GM19438 (cell line): ENCODE measurements around the gene KIF5C.

ENCODE experiments used
- ATAC-seq: cut with Tn5 transposase; IDR thresholded peaks from one replicate; pipeline ENCODE4 v1.9.1; 2021; ENCODE audit warnings: low read depth; ENCODE audit not compliant: unreplicated experiment

Gene KIF5C

GRCh38 chr2:148922776-148923475 lies 47.9 kb downstream of the KIF5C start:
- no peak for ATAC-seq

- no peak for ATAC-seq
These were observed 49.6 kb downstream of the KIF5C start for GRCh38 chr2:148924514-148925178.

GRCh38 chr2:148926291-148926961 lies 51.4 kb downstream of the KIF5C start:
- ATAC-seq: peak; percentile 95

GRCh38 chr2:148926981-148927401 lies 52.0 kb downstream of the KIF5C start:
- peak; percentile 49 for ATAC-seq

GRCh38 chr2:148928395-148928794 lies 53.4 kb downstream of the KIF5C start:
- ATAC-seq: no peak

- ATAC-seq: no peak
These were observed 55.2 kb downstream of the KIF5C start for GRCh38 chr2:148930046-148930775.

GRCh38 chr2:148932536-148932935 lies 57.5 kb downstream of the KIF5C start:
- ATAC-seq: no peak

- ATAC-seq: no peak
These were observed 58.4 kb downstream of the KIF5C start for GRCh38 chr2:148933456-148933855.

- no peak for ATAC-seq
These were observed 60.8 kb downstream of the KIF5C start for GRCh38 chr2:148935791-148936190.

GRCh38 chr2:148936857-148937450 lies 61.9 kb downstream of the KIF5C start:
- ATAC-seq: no peak

GRCh38 chr2:148939271-148939670 lies 64.2 kb downstream of the KIF5C start:
- ATAC-seq: no peak

GRCh38 chr2:148943097-148943496 lies 68.1 kb downstream of the KIF5C start:
- no peak for ATAC-seq

- ATAC-seq: no peak
These were observed 69.5 kb downstream of the KIF5C start for GRCh38 chr2:148944536-148944935.

GRCh38 chr2:148947299-148947698 lies 72.3 kb downstream of the KIF5C start:
- no peak for ATAC-seq

- ATAC-seq: no peak
These were observed 73.8 kb downstream of the KIF5C start for GRCh38 chr2:148948868-148949267.

- no peak for ATAC-seq
These were observed 74.3 kb downstream of the KIF5C start for GRCh38 chr2:148949348-148949747.

GRCh38 chr2:148952621-148953020 lies 77.6 kb downstream of the KIF5C start:
- ATAC-seq: no peak

GRCh38 chr2:148953426-148953825 lies 78.4 kb downstream of the KIF5C start:
- ATAC-seq: no peak

- ATAC-seq: no peak
These were observed 79.5 kb downstream of the KIF5C start for GRCh38 chr2:148954536-148954935.

- no peak for ATAC-seq
These were observed 80.8 kb downstream of the KIF5C start for GRCh38 chr2:148955798-148956197.

- no peak for ATAC-seq
These were observed 82.0 kb downstream of the KIF5C start for GRCh38 chr2:148957023-148957422.
